PC-9 (cell line): ENCODE measurements around the gene MYBL2. TPM values are rescaled to one million over a fixed set of nuclear protein-coding genes. Genes with fewer than 3 reads are reported as not detected.

Source experiments
- BruUV-seq: library from RNA; stranded (reverse); fragments of 400-500 nt; replicated peaks from 2 replicates; lab custom pipeline; 2021; lab: Mats Ljungman, UMichigan
- CTCF ChIA-PET: fragments of 300-600 bp; sonication (Branson Sonifier 250); formaldehyde crosslinking; loops from one replicate; lab custom pipeline; 2022; ENCODE audit warnings: antibody characterized with exemption; lab: Charles Lee
- POLR2A ChIA-PET: fragments of 300-600 bp; sonication (Branson Sonifier 250); formaldehyde crosslinking; loops from one replicate; lab custom pipeline; 2022; ENCODE audit warnings: antibody characterized with exemption; ENCODE audit not compliant: unreplicated experiment; lab: Charles Lee
- DNase-seq, 2 experiments: peaks; one replicate each; pipeline versions ENCODE4 v3.0.0 to v3.0.0-alpha.2; 2015 to 2022; ENCODE audit warnings: mixed read lengths in 1 of 2
- H2AFZ ChIP-seq: fragments of 200-600 bp; sonication (generic); 2 replicates; pipeline ENCODE4 v1.8.1; 2017; ENCODE audit warnings: antibody characterized with exemption
- H3F3A ChIP-seq: fragments of 200-600 bp; sonication (generic); 2 replicates; pipeline ENCODE4 v1.8.1; 2017; ENCODE audit warnings: antibody characterized with exemption, mild to moderate bottlenecking, low read depth; ENCODE audit not compliant: insufficient read depth
- H3K27ac ChIP-seq: fragments of 200-600 bp; sonication (generic); 2 replicates; pipeline ENCODE4 v1.6.1; 2016; ENCODE audit warnings: mixed run types
- H3K27me3 ChIP-seq: fragments of 200-600 bp; sonication (generic); 2 replicates; pipeline ENCODE4 v1.6.1; 2016; ENCODE audit warnings: low read depth, mixed run types; ENCODE audit not compliant: insufficient read depth
- H3K36me3 ChIP-seq: fragments of 200-600 bp; sonication (generic); 2 replicates; pipeline ENCODE4 v1.6.1; 2016; ENCODE audit warnings: low read depth, mixed run types
- H3K4me1 ChIP-seq: fragments of 200-600 bp; sonication (generic); replicated peaks from 2 replicates; pipeline ENCODE4 v1.6.1; 2016; ENCODE audit warnings: mixed run types; ENCODE audit not compliant: insufficient read depth
- H3K4me2 ChIP-seq: fragments of 200-600 bp; sonication (generic); 2 replicates; pipeline ENCODE4 v1.6.1; 2017; ENCODE audit warnings: mixed run types
- H3K4me3 ChIP-seq: fragments of 200-600 bp; sonication (generic); 2 replicates; pipeline ENCODE4 v1.6.1; 2016; ENCODE audit warnings: mixed run types
- H3K79me2 ChIP-seq: fragments of 200-600 bp; sonication (generic); 2 replicates; pipeline ENCODE4 v1.6.1; 2017; ENCODE audit warnings: low read depth, mixed run types
- H3K9me2 ChIP-seq: fragments of 200-600 bp; sonication (generic); 2 replicates; pipeline ENCODE4 v1.8.1; 2017; ENCODE audit warnings: mild to moderate bottlenecking; ENCODE audit not compliant: insufficient read depth
- H3K9me3 ChIP-seq: fragments of 200-600 bp; sonication (generic); 2 replicates; pipeline ENCODE4 v1.8.1; 2016; ENCODE audit warnings: low read depth; ENCODE audit not compliant: insufficient read depth
- H4K20me1 ChIP-seq: fragments of 200-600 bp; sonication (generic); 2 replicates; pipeline ENCODE4 v1.8.1; 2017; ENCODE audit not compliant: insufficient read depth
- EZH2 ChIP-seq: fragments of 200-600 bp; sonication (generic); IDR thresholded peaks from 2 replicates; pipeline ENCODE4 v1.8.0; 2017; ENCODE audit warnings: antibody characterized with exemption, low read depth
- intact Hi-C: fragments of 100-400 bp; cut with micrococcal nuclease; formaldehyde crosslinking; loops from one replicate; pipeline ENCODE4 v1.10.0; 2022; ENCODE audit not compliant: unreplicated experiment
- total RNA-seq: library from RNA; stranded (reverse); gene quantifications from 2 replicates; pipeline ENCODE4 v1.2.3, GENCODE V29; 2021
- TF ChIP-seq, protein P1 (sequence below): fragments of 200-600 bp; sonication (generic); conservative IDR thresholded peaks from 2 replicates; pipeline ENCODE4 v1.6.1; 2017; ENCODE audit warnings: mixed run types, antibody characterized with exemption, mild to moderate bottlenecking, moderate library complexity

MYBL2 gene
- total RNA-seq, 1 experiment from 2014 or later = 152 TPM

GRCh38 chr20:43662943-43663655 lies 3.8 kb upstream of the MYBL2 start:
- ChIA-PET CTCF (interaction anchor here (0.6 kb wide), 1 partner anchor 222 kb away, joined by 3 read pairs; no protein-coding TSS in a partner anchor), POLR2A (interaction anchor here (0.6 kb wide), 1 partner anchor 211 kb away, joined by 3 read pairs; no protein-coding TSS in a partner anchor)
- H2AFZ ChIP-seq = no peak overlapping the region
- H3K4me1 ChIP-seq = peaks cover 26% of the 10 kb centered on the region
- BruUV-seq = no TSS peak
- no peak overlapping the region for H3K4me3 ChIP-seq
- H3K27ac ChIP-seq = no peak overlapping the region
- no peaks in the 10 kb centered on the region for H4K20me1 ChIP-seq
- no peaks in the 10 kb centered on the region for H3K9me2 ChIP-seq
- no peaks in the 10 kb centered on the region for H3K36me3 ChIP-seq
- H3K79me2 ChIP-seq = peaks cover 8% of the 10 kb centered on the region
- H3K27me3 ChIP-seq = no peaks in the 10 kb centered on the region
- intact Hi-C loops = no loop called here
- no peaks in the 10 kb centered on the region for H3K9me3 ChIP-seq
- peaks cover 24% of the 10 kb centered on the region; the same call in 1 of the 2 replicates for H3F3A ChIP-seq
- peak; percentile 13 to 71 for DNase-seq
- H3K4me2 ChIP-seq = no peak overlapping the region
- TF ChIP-seq, protein P1, sequence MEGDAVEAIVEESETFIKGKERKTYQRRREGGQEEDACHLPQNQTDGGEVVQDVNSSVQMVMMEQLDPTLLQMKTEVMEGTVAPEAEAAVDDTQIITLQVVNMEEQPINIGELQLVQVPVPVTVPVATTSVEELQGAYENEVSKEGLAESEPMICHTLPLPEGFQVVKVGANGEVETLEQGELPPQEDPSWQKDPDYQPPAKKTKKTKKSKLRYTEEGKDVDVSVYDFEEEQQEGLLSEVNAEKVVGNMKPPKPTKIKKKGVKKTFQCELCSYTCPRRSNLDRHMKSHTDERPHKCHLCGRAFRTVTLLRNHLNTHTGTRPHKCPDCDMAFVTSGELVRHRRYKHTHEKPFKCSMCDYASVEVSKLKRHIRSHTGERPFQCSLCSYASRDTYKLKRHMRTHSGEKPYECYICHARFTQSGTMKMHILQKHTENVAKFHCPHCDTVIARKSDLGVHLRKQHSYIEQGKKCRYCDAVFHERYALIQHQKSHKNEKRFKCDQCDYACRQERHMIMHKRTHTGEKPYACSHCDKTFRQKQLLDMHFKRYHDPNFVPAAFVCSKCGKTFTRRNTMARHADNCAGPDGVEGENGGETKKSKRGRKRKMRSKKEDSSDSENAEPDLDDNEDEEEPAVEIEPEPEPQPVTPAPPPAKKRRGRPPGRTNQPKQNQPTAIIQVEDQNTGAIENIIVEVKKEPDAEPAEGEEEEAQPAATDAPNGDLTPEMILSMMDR = no peak
- TF ChIP-seq EZH2 = no peak

GRCh38 chr20:43665466-43666176 lies 1.3 kb upstream of the MYBL2 start:
- Histone ChIP-seq H3K9me2 (no peaks in the 10 kb centered on the region), H3K27me3 (no peaks in the 10 kb centered on the region), H3K36me3 (no peaks in the 10 kb centered on the region), H3F3A (peaks cover 28% of the 10 kb centered on the region; the same call in 1 of the 2 replicates), H3K9me3 (no peaks in the 10 kb centered on the region), H4K20me1 (0 out of 2 replicates have a peak, but pooled peaks cover 6% of the 10 kb centered on the region), H3K4me2 (peak overlapping the region; percentile 13; the same call in 1 of the 2 replicates), H2AFZ (no peak overlapping the region), H3K27ac (no peak overlapping the region), H3K79me2 (peaks cover 29% of the 10 kb centered on the region), H3K4me1 (peaks cover 33% of the 10 kb centered on the region), H3K4me3 (no peak overlapping the region)
- intact Hi-C loops = loop anchor here (5.0 kb wide), 1 partner anchor 208 kb away; the partner anchor contains the start of gene SRSF6
- TF ChIP-seq EZH2 = no peak
- TF ChIP-seq, protein P1 = no peak
- BruUV-seq = no TSS peak
- peak; percentile 42 to 65 for DNase-seq
- CTCF ChIA-PET = interaction anchor here (0.6 kb wide), 1 partner anchor 142 kb away, joined by 11 read pairs; no protein-coding TSS in a partner anchor
- POLR2A ChIA-PET = interaction anchor here (0.7 kb wide), 1 partner anchor 288 kb away, joined by 4 read pairs; no protein-coding TSS in a partner anchor
